Natural killer cell (primary cell): ENCODE measurements around the gene PNKP. TPM values are rescaled to one million over a fixed set of nuclear protein-coding genes. Genes with fewer than 3 reads are reported as not detected.

Experiments
- ATAC-seq, 3 donors: fragments of 150-1000 bp in 2 of 3; fragments of 200-7000 bp in 1 of 3; cut with Tn5 transposase; 1 replicate in 1 of 3; 2 replicates in 2 of 3; pipeline ENCODE4 v1.10.0; 2021; ENCODE audit warnings: mild to moderate bottlenecking in 2 of 3, moderate library complexity in 2 of 3
- DNase-seq, 2 donors: peaks; one replicate each; pipeline versions ENCODE4 v3.0.0 to v3.0.0-alpha.2; 2013 to 2021; ENCODE audit warnings: mixed read lengths in 1 of 2
- H3K27ac ChIP-seq: one replicate; pipeline ENCODE4 v1.5.1; 2013; ENCODE audit warnings: mild to moderate bottlenecking, low read length
- H3K27me3 ChIP-seq: one replicate; pipeline ENCODE4 v1.6.1; 2013; ENCODE audit warnings: low read length; ENCODE audit not compliant: control insufficient read depth, insufficient read depth
- H3K36me3 ChIP-seq: one replicate; pipeline ENCODE4 v1.6.1; 2013; ENCODE audit warnings: low read length; ENCODE audit not compliant: control insufficient read depth, insufficient read depth
- H3K4me1 ChIP-seq: one replicate; pipeline ENCODE4 v1.6.1; 2013; ENCODE audit warnings: low read length; ENCODE audit not compliant: control insufficient read depth, insufficient read depth
- H3K4me3 ChIP-seq: one replicate; pipeline ENCODE4 v1.5.1; 2013; ENCODE audit warnings: low read length
- H3K9me3 ChIP-seq: one replicate; pipeline ENCODE4 v1.6.1; 2013; ENCODE audit warnings: low read length; ENCODE audit not compliant: control insufficient read depth, insufficient read depth
- H3K27ac Mint-ChIP-seq, 2 donors: one replicate each; pipeline ENCODE4 v1.8.0; 2022; ENCODE audit warnings: mild to moderate bottlenecking in 2 of 2, mixed read lengths in 2 of 2, moderate library complexity in 1 of 2
- H3K27me3 Mint-ChIP-seq, 2 donors: one replicate each; pipeline ENCODE4 v1.8.0; 2022; ENCODE audit warnings: low read depth in 2 of 2, mixed read lengths in 2 of 2
- H3K36me3 Mint-ChIP-seq: one replicate; pipeline ENCODE4 v1.8.0; 2022; ENCODE audit warnings: mixed read lengths
- H3K4me1 Mint-ChIP-seq, 2 donors: one replicate each; pipeline ENCODE4 v1.8.0; 2022; ENCODE audit warnings: mixed read lengths in 2 of 2
- H3K4me3 Mint-ChIP-seq: one replicate; pipeline ENCODE4 v1.8.0; 2022; ENCODE audit warnings: mild to moderate bottlenecking, moderate library complexity, mixed read lengths
- H3K9me3 Mint-ChIP-seq, 2 donors: one replicate each; pipeline ENCODE4 v1.8.0; 2022; ENCODE audit warnings: mixed read lengths in 2 of 2
- WGBS: methylation state at CpG from one replicate; pipeline ENCODE4 v1.1.7; 2013; ENCODE audit warnings: missing lambda C conversion rate; ENCODE audit not compliant: insufficient coverage; 5-methylcytosine and 5-hydroxymethylcytosine counted together
- intact Hi-C: fragments of 100-400 bp; cut with micrococcal nuclease; formaldehyde crosslinking; loops from one replicate; pipeline ENCODE4 v1.14.2; 2022
- total RNA-seq, 4 donors: library from RNA; stranded (reverse); fragments of 120-200 nt in 1 of 4; gene quantifications; one replicate each; pipeline versions ENCODE4 v1.2.3 to v1.2.4, GENCODE V29; 2013 to 2022
- TF ChIP-seq, protein P1 (sequence below): fragments of 200-600 bp; IDR thresholded peaks from one replicate; pipeline ENCODE4 v1.8.0; 2022; ENCODE audit warnings: antibody characterized with exemption

Gene PNKP
- total RNA-seq, 3 donors from 2014 or later (not counting 1 experiment from before 2014, with no cell fraction given) = 228 to 253 (median 243) TPM

DNA sequence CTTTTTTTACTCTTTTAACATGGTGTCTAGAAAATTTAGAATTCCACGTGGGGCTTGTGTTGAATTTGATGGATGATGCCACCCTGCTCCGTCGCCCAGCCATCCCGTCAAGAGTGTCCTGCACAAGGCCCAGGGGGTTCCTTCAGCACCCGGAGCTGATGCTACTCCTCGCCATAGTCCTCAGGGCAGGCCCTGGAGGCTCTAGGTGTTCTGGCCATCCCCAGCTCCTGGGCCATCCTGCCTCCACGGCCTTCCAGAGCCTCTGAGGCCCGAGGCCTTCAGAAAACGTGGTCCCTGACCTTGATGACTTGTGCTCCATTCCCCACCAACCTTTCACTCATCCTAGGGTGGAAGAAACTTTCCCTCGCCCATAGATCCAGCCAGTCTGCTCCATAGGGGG lies 6.5 kb upstream of the PNKP start:
- no peak for ATAC-seq

DNA sequence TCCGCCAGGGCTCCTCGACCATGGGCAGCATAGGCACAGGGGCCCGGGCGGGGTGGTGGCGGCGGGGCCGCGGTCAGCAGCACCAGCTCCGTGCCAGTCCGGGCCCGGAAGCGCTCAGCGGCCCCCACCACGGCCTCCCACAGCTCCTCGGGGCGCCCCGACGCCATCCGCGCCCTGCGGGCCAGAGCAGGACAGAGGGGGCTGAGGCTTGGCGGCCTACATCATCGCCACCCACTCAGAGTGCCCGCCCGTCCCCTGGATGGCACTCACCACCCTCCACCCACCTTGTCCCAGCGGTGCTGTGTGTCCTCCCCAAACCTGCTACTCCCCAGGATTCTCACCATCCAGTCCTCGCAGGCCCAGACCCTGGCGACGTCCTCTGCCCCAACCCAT lies 5.7 kb upstream of the PNKP start:
- Histone ChIP-seq H3K4me1 (peaks cover 38% of the 10 kb centered on the region), H3K27ac (no peak overlapping the region), H3K27me3 (no peaks in the 10 kb centered on the region), H3K36me3 (peaks cover 2% of the 10 kb centered on the region), H3K9me3 (no peaks in the 10 kb centered on the region), H3K4me3 (no peak overlapping the region)
- ATAC-seq (no peak), DNase-seq (no peak)
- no peak overlapping the region for H3K27ac Mint-ChIP-seq
- no peaks in the 10 kb centered on the region for H3K9me3 Mint-ChIP-seq
- TF ChIP-seq, protein P1, sequence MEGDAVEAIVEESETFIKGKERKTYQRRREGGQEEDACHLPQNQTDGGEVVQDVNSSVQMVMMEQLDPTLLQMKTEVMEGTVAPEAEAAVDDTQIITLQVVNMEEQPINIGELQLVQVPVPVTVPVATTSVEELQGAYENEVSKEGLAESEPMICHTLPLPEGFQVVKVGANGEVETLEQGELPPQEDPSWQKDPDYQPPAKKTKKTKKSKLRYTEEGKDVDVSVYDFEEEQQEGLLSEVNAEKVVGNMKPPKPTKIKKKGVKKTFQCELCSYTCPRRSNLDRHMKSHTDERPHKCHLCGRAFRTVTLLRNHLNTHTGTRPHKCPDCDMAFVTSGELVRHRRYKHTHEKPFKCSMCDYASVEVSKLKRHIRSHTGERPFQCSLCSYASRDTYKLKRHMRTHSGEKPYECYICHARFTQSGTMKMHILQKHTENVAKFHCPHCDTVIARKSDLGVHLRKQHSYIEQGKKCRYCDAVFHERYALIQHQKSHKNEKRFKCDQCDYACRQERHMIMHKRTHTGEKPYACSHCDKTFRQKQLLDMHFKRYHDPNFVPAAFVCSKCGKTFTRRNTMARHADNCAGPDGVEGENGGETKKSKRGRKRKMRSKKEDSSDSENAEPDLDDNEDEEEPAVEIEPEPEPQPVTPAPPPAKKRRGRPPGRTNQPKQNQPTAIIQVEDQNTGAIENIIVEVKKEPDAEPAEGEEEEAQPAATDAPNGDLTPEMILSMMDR = no peak
- WGBS = 95% methylated on average over 29 of the region's 29 CpGs
- intact Hi-C loops = no loop called here
- peaks cover 13 to 26% of the 10 kb centered on the region in 2 donors for H3K4me1 Mint-ChIP-seq
- H3K36me3 Mint-ChIP-seq = no peaks in the 10 kb centered on the region
- H3K27me3 Mint-ChIP-seq = no peaks in the 10 kb centered on the region
- H3K4me3 Mint-ChIP-seq = no peak overlapping the region

More for the DNA sequence above, 6.5 kb upstream of the PNKP start:
- H3K27ac ChIP-seq = no peak overlapping the region
- Mint-ChIP-seq H3K27ac (no peak overlapping the region), H3K27me3 (no peaks in the 10 kb centered on the region), H3K4me3 (no peak overlapping the region), H3K36me3 (no peaks in the 10 kb centered on the region), H3K9me3 (no peaks in the 10 kb centered on the region), H3K4me1 (peaks cover 20 to 34% of the 10 kb centered on the region in 2 donors)
- WGBS = 93% methylated on average over 10 of the region's 10 CpGs
- intact Hi-C loops = no loop called here
- no peaks in the 10 kb centered on the region for H3K27me3 ChIP-seq
- H3K4me3 ChIP-seq = no peak overlapping the region
- H3K4me1 ChIP-seq = peaks cover 38% of the 10 kb centered on the region
- TF ChIP-seq, protein P1 = no peak
- H3K36me3 ChIP-seq = peaks cover 2% of the 10 kb centered on the region
- no peaks in the 10 kb centered on the region for H3K9me3 ChIP-seq
- DNase-seq = no peak

- no peaks in the 10 kb centered on the region for H3K27me3 ChIP-seq
- no peak for ATAC-seq
- Mint-ChIP-seq H3K4me3 (peak overlapping the region; percentile 26), H3K9me3 (no peaks in the 10 kb centered on the region), H3K4me1 (peaks cover 14 to 23% of the 10 kb centered on the region in 2 donors), H3K27me3 (no peaks in the 10 kb centered on the region), H3K36me3 (no peaks in the 10 kb centered on the region), H3K27ac (peak overlapping the region in 1 of 2 donors; percentile 63)
- H3K4me1 ChIP-seq = peaks cover 41% of the 10 kb centered on the region
- H3K9me3 ChIP-seq = no peaks in the 10 kb centered on the region
- H3K27ac ChIP-seq = no peak overlapping the region
- intact Hi-C loops = no loop called here
- DNase-seq = no peak
- H3K36me3 ChIP-seq = peaks cover 2% of the 10 kb centered on the region
- no peak overlapping the region for H3K4me3 ChIP-seq
- TF ChIP-seq, protein P1 = no peak
- WGBS = 97% methylated on average over 27 of the region's 27 CpGs
Observed at GRCh38 chr19:49872245-49873128, 5.1 kb upstream of the PNKP start.
